SU-DHL-6 (cell line): ENCODE results near the gene QKI.

Experiments used
- H2AFZ ChIP-seq: fragments of 200-600 bp; sonication (generic); 2 replicates; pipeline ENCODE4 v1.6.1; 2014; ENCODE audit warnings: low read depth, mild to moderate bottlenecking, moderate library complexity, mixed read lengths, antibody characterized with exemption, low read length; ENCODE audit not compliant: severe bottlenecking
- H3F3A ChIP-seq: fragments of 200-600 bp; shearing (Covaris generic); 2 replicates; pipeline ENCODE4 v1.6.0; 2016; ENCODE audit warnings: antibody characterized with exemption, mild to moderate bottlenecking; ENCODE audit not compliant: insufficient read depth
- H3K27ac ChIP-seq: fragments of 200-600 bp; sonication (generic); 2 replicates; pipeline ENCODE4 v1.5.1; 2016; ENCODE audit warnings: low read depth, mild to moderate bottlenecking, low read length, moderate library complexity, mixed read lengths
- H3K27me3 ChIP-seq: fragments of 200-600 bp; sonication (generic), shearing (Covaris generic); 2 replicates; pipeline ENCODE4 v1.6.0; 2014; ENCODE audit warnings: mild to moderate bottlenecking, low read length
- H3K36me3 ChIP-seq: fragments of 200-600 bp; sonication (generic); 2 replicates; pipeline ENCODE4 v1.6.1; 2014; ENCODE audit warnings: mild to moderate bottlenecking, low read length, mixed read lengths
- H3K4me2 ChIP-seq: fragments of 300-600, 200-600 bp; shearing (Covaris generic), sonication (generic); 2 replicates; pipeline ENCODE4 v1.6.0; 2014; ENCODE audit warnings: low read length, low read depth, mild to moderate bottlenecking; ENCODE audit not compliant: poor library complexity, severe bottlenecking
- H3K4me3 ChIP-seq: fragments of 200-600 bp; sonication (generic); 2 replicates; pipeline ENCODE4 v1.5.1; 2014; ENCODE audit warnings: antibody characterized with exemption, low read length, mild to moderate bottlenecking, mixed read lengths; ENCODE audit not compliant: insufficient read depth, poor library complexity, severe bottlenecking
- H3K79me2 ChIP-seq: fragments of 200-600 bp; sonication (generic); 2 replicates; pipeline ENCODE4 v1.6.1; 2014; ENCODE audit warnings: mild to moderate bottlenecking, low read length, moderate library complexity; ENCODE audit not compliant: insufficient read depth
- H3K9ac ChIP-seq: fragments of 200-600 bp; sonication (generic); 2 replicates; pipeline ENCODE4 v1.7.0; 2014; ENCODE audit warnings: mild to moderate bottlenecking, low read length
- H3K9me2 ChIP-seq: fragments of 200-600 bp; sonication (generic); replicated peaks from 2 replicates; pipeline ENCODE4 v1.6.1; 2014; ENCODE audit warnings: low read length; ENCODE audit not compliant: insufficient read depth
- H3K9me3 ChIP-seq: fragments of 200-600 bp; sonication (generic); 2 replicates; pipeline ENCODE4 v1.6.1; 2014; ENCODE audit warnings: low read length, mixed read lengths; ENCODE audit not compliant: insufficient read depth
- H4K20me1 ChIP-seq: fragments of 200-600 bp; sonication (generic); 2 replicates; pipeline ENCODE4 v1.6.1; 2014; ENCODE audit warnings: low read depth, mild to moderate bottlenecking, antibody characterized with exemption, low read length, moderate library complexity, mixed read lengths
- CTCF ChIP-seq: fragments of 200-600 bp; sonication (generic); IDR thresholded peaks from one replicate; pipeline ENCODE4 v1.5.1; 2017; ENCODE audit warnings: antibody characterized with exemption, mild to moderate bottlenecking, low read length, moderate library complexity; ENCODE audit not compliant: insufficient read depth, poor library complexity, severe bottlenecking
- EZH2phosphoT487 ChIP-seq: fragments of 200-600 bp; sonication (generic), shearing (Covaris generic); conservative IDR thresholded peaks from 2 replicates; pipeline ENCODE4 v1.6.1; 2018; ENCODE audit warnings: mild to moderate bottlenecking, antibody characterized with exemption, low read length, moderate library complexity, mixed read lengths

Gene QKI

GRCh38 chr6:163500105-163500504 lies 85.6 kb downstream of the QKI start:
- no peaks in the 10 kb centered on the region for H3F3A ChIP-seq
- H3K4me2 ChIP-seq, result no peak overlapping the region
- no peaks in the 10 kb centered on the region for H4K20me1 ChIP-seq

GRCh38 chr6:163501026-163501425 lies 86.5 kb downstream of the QKI start:
- H3K9ac ChIP-seq, result no peak overlapping the region
- no peak overlapping the region for H3K27ac ChIP-seq
- no peaks in the 10 kb centered on the region for H4K20me1 ChIP-seq
- no peaks in the 10 kb centered on the region for H3F3A ChIP-seq
- peaks cover 29% of the 10 kb centered on the region for H3K79me2 ChIP-seq
- no peak overlapping the region for H3K4me3 ChIP-seq
- no peak overlapping the region for H2AFZ ChIP-seq
- 0 out of 2 replicates have a peak, but pooled peaks cover 10% of the 10 kb centered on the region for H3K9me3 ChIP-seq
- TF ChIP-seq EZH2phosphoT487, result no peak
- H3K9me2 ChIP-seq, result no peaks in the 10 kb centered on the region
- no peaks in the 10 kb centered on the region for H3K36me3 ChIP-seq
- H3K4me2 ChIP-seq, result no peak overlapping the region
- no peaks in the 10 kb centered on the region for H3K27me3 ChIP-seq

More at GRCh38 chr6:163500105-163500504, 85.6 kb downstream of the QKI start:
- Histone ChIP-seq H3K9me3 (0 out of 2 replicates have a peak, but pooled peaks cover 9% of the 10 kb centered on the region), H3K27ac (no peak overlapping the region), H2AFZ (no peak overlapping the region), H3K9me2 (no peaks in the 10 kb centered on the region), H3K9ac (no peak overlapping the region), H3K36me3 (no peaks in the 10 kb centered on the region), H3K4me3 (no peak overlapping the region), H3K27me3 (no peaks in the 10 kb centered on the region), H3K79me2 (peaks cover 29% of the 10 kb centered on the region)
- TF ChIP-seq CTCF (no peak), EZH2phosphoT487 (no peak)

- no peaks in the 10 kb centered on the region for H3K9me2 ChIP-seq
- H4K20me1 ChIP-seq, result no peaks in the 10 kb centered on the region
- no peaks in the 10 kb centered on the region for H3K27me3 ChIP-seq
- H3K9ac ChIP-seq, result no peak overlapping the region
- no peaks in the 10 kb centered on the region for H3F3A ChIP-seq
- H3K4me2 ChIP-seq, result no peak overlapping the region
- TF ChIP-seq EZH2phosphoT487 (no peak), CTCF (no peak)
- no peak overlapping the region for H3K27ac ChIP-seq
- no peak overlapping the region for H2AFZ ChIP-seq
- no peak overlapping the region for H3K4me3 ChIP-seq
- H3K79me2 ChIP-seq, result peaks cover 28% of the 10 kb centered on the region
- 0 out of 2 replicates have a peak, but pooled peaks cover 10% of the 10 kb centered on the region for H3K9me3 ChIP-seq
- H3K36me3 ChIP-seq, result 0 out of 2 replicates have a peak, but pooled peaks cover 2% of the 10 kb centered on the region
These were observed 86.9 kb downstream of the QKI start for GRCh38 chr6:163501439-163501838.

- Histone ChIP-seq H3K27ac (no peak overlapping the region), H3K36me3 (peaks cover 12% of the 10 kb centered on the region; the same call in 1 of the 2 replicates), H3K79me2 (peaks cover 30% of the 10 kb centered on the region; the same call in 1 of the 2 replicates), H3K27me3 (no peaks in the 10 kb centered on the region), H3K4me3 (no peak overlapping the region), H3F3A (no peaks in the 10 kb centered on the region), H4K20me1 (no peaks in the 10 kb centered on the region), H3K9ac (no peak overlapping the region), H3K4me2 (no peak overlapping the region), H3K9me3 (peaks cover 25% of the 10 kb centered on the region; the same call in 1 of the 2 replicates), H3K9me2 (no peaks in the 10 kb centered on the region), H2AFZ (no peak overlapping the region)
- TF ChIP-seq CTCF (no peak), EZH2phosphoT487 (no peak)
These were observed 90.6 kb downstream of the QKI start for GRCh38 chr6:163504984-163505640.
